HG03060 (cell line): ENCODE results near the gene NCOA1.

Source experiments
- ATAC-seq: cut with Tn5 transposase; IDR thresholded peaks from one replicate; pipeline ENCODE4 v1.9.1; 2021; ENCODE audit warnings: low read depth, moderate number of reproducible peaks; ENCODE audit not compliant: unreplicated experiment

Gene NCOA1

DNA sequence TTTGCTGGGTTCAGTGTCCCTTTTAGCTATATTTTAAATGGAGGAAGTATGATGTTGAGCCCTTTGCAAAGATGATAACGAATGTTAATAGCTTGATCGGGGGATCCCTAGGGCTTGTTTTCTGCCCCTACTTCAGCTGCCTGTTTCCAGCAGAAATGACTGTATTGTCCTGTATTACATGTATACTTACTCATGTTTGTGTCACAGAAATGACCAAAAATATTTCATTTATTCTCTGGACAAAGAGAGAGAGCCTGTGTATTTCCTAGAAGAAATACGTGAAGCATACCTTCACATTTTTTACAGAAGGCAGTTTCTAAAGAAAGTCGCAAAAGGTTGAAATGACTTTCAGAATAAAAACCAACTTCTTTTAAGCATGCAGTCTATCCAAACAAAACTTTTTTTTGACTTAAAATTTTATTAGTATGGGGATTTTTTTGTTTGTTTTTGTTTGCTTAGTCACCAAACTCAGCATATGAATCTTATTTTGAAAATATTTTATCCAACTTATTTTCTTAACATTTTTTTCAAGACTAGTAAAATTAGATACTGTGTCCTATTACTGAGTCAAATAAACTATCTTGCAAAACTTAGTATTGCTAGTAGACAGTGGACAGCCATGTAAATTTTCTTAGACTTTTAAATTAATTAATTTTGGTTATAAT lies 233.2 kb downstream of the NCOA1 start:
- no peak for ATAC-seq

DNA sequence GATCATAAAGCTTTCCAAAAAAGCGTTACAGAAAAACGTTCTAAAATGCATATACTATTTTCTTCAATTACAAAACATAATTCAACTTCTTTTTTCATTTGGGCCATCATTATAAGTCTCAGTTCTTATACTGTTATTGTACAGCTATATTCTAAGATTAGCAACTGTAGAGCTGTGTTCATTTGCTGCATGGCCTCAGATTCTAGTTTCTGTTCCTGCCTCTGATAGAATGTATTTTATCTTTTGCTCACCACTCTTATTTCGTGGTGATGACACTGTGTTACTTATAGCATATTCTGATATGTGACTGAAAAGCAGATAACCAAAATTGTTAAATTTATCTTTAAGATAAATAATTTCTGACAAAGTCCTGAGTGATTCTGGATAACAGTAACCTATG lies 234.9 kb downstream of the NCOA1 start:
- no peak for ATAC-seq

DNA sequence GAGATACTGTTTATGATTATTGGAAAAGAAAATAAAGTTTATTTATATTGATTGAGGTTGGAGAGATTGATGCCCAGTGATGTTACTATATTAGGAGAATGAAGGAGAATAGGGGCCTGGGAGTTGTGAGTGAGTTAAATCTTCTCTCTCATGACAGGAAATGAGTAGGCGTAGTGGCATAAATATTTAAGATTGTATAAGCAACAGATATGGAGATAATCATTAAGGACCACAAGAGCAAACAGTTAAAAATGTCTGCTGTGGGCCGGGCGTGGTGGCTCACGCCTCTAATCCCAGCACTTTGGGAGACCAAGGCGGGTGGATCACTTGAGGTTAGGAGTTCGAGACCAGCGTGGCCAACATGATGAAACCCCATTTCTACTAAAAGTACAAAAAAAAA lies 239.4 kb downstream of the NCOA1 start:
- no peak for ATAC-seq

DNA sequence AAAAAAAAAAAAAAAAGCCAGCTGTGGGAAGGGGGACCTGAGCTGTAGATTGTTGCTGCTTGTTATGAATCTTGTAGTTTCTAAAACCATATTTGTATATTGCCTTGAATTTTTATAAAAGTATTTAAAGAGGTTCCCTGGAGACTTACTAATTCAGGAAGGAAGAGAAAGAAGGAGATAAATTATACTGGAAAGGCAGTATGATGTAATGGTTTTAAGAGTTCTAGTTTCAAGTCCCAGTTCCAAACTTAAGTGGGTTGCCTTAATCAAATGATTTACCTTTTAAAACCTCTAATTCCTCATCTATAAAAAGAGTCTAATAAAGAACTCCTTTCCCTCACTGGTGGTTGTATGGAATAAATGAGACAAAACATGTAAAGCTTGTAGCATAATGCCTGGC lies 240.0 kb downstream of the NCOA1 start:
- ATAC-seq, result no peak

DNA sequence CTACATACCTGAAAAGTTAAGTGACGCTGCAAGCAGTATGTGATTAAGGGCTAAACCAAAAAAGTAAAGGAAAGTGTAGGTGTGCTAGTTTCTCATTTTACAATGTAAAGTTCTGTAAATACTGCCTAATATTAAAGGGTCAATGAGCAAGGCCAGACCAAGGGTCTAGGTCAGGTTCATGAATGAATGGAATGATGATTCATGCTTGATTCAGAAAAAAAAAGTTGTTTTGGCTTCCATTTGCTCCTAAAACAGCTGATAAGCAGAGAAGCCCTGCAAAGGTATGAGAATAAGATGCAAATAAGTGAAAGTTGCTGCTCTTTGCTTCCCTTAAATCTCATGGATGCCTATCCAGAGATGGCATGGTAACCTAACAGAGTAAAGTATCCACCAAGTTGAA lies 240.9 kb downstream of the NCOA1 start:
- no peak for ATAC-seq

DNA sequence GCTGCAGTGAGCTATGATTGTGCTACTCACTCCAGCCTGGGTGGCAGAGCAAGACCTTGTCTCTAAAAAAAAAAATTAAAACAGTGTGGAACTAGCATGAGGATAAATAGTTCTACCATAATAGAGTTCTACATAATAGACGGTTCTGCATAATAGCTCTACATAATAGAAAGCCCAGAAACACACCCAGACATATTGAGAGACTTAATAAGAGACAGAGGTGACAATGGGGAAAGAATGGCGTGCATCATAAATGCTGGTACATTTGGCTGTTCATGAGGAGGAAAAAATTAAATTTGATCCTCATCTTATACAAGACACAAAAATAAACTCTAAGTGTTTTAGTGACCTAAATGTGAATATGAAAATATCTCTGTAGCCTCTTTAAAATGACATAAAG lies 243.7 kb downstream of the NCOA1 start:
- no peak for ATAC-seq

DNA sequence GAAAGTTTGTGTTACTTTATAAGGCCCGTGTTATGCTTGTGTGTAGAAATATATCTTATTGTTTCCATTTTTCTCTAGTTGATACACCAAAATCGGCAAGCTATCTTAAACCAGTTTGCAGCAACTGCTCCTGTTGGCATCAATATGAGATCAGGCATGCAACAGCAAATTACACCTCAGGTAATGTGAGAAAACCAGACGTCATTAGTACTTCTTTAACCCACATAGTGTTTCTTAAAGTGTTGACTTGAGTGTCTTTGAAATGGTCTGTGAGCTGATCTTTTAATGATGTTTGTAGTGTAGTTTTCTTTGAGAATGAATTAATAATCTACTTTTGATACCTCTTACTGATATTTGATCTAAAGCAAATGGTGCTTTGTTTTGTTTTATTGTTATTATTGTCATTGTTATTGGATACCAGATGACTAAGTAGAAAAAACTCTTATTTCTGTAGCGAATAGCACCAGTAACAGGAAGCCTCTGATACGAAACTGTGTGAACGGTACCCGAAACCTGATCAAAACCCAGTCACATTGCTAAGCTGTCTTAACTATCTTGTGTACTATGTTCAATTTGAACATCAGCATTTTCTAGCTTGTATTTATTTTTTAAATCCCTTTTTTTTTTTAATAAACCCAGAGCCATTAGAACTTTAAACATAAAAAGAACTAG lies 248.4 kb downstream of the NCOA1 start:
- no peak for ATAC-seq

DNA sequence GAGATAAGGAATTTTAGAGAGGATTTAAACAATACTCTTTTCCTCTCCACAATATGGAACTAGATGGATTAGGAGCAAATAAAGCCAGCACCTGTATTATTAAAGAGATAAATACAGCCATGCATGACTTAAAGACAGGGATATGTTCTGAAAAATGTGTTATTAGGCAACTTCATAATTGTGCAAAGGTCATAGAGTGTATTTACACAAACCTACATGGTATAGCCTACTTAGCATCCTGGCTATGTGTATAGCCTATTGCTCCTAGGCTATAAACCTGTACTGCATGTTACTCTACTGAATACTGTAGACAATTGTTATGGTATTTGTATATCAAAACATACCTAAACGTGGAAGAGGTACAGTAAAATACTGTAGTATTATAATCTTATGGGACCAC lies 249.1 kb downstream of the NCOA1 start:
- ATAC-seq, result no peak

DNA sequence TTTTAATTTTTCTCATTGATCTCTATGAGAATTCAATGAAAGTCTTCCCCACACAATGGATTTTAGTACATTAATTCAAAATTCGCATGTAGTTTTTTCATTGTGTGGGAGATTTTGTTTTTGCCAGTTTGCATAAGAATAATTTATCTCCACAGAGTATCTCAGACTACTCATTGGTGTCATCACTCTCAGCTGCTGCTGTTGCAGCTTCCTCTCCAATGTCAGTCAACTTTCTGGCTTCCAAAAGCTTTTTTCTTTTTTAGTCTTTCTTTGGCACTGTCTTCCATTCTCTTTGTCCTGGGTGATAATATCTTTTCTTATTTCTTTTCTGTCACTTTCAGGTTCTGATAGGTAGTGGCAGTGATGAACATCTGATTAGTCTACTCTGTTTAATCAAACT lies 251.7 kb downstream of the NCOA1 start:
- ATAC-seq, result no peak

DNA sequence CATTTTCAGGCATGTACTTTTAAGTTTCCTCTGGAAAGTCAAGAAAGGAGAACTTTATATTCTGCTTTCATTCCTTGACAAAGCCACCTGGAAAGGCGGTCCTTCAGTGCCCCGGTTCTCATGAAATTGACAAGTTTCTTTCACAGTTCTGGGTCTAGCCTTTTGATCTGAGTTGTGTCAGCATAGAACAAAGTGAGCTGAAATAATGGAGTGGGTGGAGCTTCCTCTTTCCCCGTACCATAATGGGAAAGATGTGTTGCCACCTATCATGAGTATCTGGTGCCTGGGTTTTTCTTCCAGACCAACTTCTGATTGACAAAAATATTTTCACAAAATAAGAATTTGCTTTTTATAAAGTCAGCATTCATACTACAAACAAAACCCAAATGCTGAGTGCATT lies 252.9 kb downstream of the NCOA1 start:
- no peak for ATAC-seq

DNA sequence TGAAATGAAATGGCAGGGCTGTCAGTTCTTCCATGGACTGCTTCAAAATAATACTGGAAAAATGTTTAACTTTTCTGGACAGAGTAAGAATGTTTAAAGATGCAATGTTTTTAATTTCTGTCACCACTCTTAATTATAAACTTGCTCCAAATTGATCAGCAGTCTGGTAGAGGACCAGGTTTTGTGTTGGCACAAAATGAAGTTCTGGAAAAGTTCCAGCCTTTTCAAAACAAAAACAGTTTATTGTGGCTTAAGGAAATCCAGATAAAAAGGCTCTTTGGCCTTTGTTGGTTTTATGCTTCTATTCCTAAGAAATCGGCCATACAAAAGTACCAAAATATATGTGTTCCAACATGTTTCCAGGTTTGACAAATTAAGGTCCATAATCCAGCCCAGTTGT lies 253.3 kb downstream of the NCOA1 start:
- ATAC-seq, result no peak

DNA sequence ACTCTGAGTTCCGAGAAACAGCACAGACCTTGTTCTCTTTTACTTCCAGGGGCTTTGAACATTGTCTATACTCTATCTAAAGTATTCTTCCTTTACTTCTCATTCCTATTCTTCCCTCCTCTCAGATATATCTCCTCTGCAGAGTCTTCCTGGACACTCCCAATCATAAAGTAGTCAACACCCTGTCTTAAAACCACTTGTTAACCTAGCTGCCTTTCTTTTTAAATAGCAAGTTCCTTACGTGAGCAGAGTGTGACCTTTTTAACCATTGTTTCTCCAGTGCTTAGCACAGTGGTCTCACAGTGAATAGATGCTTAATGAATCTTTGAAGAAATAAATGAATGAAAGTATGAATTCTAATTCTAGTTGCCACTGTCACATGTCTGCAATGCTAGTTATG lies 254.8 kb downstream of the NCOA1 start:
- ATAC-seq, result no peak

DNA sequence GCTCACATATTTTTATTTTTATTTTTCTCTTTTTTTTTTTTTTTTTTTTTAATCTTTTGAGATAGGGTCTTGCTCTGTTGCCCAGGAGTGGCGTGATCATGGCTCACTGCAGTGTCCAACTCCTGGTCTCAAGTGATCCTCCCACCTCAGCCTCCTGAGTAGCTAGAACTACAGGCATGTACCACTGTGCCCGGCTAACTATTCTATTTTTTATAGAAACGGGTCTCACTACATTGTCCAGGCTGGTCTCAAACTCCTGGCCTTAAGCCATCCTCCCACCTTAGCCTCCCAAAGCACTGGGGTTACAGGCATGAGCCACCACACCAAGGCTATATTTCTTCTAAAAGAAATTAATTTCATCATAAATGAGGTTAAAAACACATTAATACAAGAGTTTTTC lies 256.2 kb downstream of the NCOA1 start:
- no peak for ATAC-seq

DNA sequence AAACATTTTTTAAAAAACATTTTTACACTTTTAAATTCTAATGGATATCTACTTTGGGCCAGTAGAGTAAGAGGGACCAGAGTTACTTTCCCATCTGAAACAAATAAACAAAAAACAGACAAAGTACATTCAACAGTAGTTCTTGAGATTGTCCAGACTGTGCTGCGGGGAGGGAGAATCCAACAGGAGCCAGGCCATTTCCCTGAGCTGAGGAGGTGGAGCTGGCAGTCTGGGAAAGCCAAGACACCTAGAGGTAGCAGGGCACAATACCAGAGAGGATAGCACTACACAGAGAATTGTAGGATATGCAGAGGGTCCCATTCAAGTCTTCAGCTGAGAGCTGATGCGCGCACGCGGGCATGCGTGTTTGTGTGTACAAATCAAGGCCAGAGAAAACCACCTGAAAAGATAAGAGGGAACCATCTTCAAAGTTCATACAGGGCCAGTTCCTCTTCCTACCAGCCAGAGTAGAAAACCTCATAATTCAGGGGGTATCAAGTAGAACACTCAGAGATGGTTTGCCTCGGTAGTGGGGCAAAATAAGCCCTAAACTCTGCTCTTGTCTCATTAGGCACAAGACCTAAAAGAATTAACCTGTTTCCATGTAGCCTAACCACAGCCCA lies 258.1 kb downstream of the NCOA1 start:
- no peak for ATAC-seq

DNA sequence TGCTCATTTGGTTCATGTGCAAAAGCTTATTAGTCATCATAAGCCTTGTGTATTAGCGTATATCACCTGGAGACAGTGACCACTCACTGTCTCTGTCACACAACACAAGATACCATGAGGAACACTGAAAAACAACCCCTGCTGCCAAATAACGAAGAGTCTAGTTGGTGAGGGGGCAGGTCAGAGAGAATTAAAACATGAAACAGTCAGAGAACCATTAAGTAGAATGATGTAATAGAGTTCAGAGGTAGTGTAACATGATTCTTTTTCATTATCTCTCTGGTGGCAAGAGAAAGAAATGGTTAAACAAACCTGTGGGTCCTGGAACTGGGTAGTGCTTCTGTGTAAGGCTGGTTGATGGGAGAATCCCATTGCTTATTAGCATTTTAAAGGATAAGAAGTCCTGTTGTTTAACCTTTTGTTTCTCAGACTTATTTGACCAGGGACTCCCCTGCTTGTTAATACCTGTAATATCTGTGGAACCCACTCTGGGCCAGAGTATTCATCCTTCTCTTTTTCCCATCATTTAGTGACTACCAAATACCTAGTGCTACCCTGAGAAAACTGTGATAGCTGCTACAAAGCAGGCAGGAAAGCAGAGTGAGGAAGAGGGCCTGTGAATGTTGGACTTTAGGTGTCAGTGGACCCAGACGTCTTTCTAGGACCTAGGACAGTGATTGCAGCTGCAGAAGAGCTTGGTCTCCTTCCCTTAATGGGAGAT lies 264.1 kb downstream of the NCOA1 start:
- ATAC-seq, result no peak

DNA sequence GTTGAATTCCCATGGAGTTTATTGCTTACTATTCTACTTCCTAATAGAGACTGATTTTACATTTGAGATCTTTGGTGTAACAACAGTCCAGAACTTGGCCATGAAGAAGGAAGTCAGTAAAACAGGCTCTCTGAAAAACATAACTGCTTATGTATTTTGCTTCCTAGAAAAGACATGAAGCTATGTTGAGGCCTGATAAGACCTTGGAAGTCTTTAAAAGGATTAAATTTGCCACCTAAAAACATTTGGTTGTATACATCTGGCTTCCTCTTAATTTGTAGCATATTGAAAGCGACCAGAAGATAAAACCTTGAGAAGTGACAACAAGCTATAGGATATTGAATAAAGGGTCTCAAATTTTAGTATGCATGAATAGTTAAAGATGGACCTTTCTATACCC lies 265.7 kb downstream of the NCOA1 start:
- no peak for ATAC-seq

DNA sequence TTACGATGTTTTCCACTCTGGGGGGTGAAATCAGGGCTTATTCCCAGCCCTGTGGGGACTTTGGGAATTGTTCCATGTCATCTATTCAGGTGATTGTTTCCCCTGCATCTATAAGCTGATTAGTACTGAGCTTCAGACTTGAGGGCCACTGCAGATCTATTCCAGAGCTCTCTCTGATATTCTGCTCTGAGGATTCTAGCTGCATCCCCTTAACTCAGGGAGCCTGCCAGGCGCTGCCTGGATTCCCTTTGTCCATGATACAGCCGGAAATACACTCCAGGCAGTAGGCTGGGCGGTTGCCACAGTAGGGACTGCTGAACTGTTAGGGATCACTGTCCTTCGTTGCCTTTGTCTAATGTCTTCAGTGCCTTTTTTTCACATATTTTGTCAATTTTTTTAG lies 270.8 kb downstream of the NCOA1 start:
- ATAC-seq, result no peak

DNA sequence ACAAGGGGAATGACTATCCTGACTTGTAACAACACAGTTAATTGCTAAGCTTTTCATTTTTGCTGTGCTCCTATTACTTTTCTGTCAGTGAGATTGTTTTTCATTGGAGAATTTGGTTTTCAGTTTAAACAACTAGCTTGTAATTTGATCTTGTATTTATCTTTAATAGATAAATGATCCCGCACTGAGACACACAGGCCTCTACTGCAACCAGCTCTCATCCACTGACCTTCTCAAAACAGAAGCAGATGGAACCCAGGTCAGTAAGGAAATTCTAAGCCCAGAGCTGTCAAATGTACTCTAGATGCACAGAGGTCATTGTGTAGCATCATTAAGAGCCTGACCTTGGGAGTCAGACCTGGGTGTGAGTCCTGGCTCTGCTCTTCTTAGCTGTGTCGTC lies 271.5 kb downstream of the NCOA1 start:
- ATAC-seq, result no peak

DNA sequence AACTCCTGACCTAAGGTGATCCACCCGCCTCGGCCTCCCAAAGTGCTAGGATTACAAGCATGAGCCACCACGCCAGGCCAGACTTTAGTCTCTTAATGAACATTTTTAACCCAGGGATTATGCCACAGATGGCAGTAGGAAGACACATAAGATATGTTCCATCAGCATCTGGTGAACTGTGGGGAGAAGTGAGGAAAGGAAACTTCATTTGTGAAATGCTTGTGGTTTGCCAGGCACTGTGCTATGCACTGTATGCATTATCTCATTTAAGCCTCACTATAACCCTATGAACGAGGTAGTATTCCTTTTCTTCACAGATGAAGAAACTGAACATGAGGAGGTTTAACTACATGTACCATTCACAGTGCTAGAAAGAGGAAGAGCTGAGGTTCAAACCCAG lies 272.8 kb downstream of the NCOA1 start:
- ATAC-seq, result no peak

DNA sequence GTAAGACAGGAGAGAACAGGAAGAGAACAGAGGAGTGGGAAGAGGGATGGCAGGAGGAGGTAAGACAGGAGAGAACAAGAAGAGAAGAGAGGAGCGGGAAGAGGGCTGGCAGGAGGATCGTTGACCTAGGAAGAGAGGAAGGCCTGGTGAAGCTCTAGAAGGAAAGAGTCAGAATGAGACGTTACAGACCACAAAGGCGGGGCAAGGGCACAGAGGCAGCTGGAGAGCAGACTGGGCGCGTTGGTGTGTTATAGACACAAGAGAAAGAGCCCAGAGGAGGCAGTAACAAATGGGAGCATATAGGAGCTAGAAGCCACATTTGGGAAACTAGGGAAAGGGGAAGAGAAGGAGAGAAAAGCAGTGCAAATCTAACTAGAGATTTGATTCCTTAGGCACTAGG lies 275.6 kb downstream of the NCOA1 start:
- no peak for ATAC-seq

DNA sequence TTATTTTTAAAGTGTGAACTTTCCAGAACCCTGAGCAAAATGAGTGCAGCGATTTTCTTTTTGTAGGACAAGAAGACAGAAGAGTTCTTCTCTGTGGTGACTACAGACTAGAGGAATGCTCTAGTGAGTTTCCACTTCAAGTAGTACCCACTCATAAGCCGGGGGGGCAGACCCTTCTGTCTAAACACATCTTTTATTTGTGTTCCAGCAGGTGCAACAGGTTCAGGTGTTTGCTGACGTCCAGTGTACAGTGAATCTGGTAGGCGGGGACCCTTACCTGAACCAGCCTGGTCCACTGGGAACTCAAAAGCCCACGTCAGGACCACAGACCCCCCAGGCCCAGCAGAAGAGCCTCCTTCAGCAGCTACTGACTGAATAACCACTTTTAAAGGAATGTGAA lies 277.0 kb downstream of the NCOA1 start:
- no peak for ATAC-seq

DNA sequence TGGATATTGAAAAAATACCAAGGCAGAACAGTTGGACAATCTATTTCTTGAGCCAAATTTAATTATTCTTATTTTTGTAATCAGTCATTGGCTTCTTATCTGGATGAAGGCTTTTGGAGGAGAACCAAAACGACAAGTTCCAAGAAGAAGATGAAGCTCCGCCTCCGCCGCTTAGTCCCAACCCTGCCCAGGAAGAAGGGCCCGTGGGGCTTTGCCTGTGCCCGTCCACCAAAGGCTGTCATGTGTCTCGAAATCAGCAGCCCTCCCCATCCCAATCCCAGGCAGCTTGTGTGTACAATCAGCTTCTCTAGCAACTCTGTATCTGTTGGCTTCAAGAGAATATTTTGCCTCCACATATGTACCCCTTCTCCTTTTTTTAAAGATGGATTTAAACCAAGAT lies 277.5 kb downstream of the NCOA1 start:
- ATAC-seq, result no peak
